GM23338 (cell line): ENCODE measurements around the gene MAD2L1BP. TPM values are rescaled to one million over a fixed set of nuclear protein-coding genes. Genes with fewer than 3 reads are reported as not detected.

ENCODE experiments used
- ATAC-seq: fragments of 200-7000 bp; cut with Tn5 transposase; 3 replicates; pipeline ENCODE4 v1.9.1; 2020
- DNase-seq: peaks from one replicate; pipeline ENCODE4 v3.0.0-alpha.2; 2015; ENCODE audit warnings: low spot score
- H2AFZ ChIP-seq: fragments of 200-600 bp; sonication (generic); 2 replicates; pipeline ENCODE4 v1.8.0; 2016; ENCODE audit warnings: antibody characterized with exemption, mild to moderate bottlenecking, moderate library complexity
- H3F3A ChIP-seq: fragments of 200-600 bp; sonication (generic); replicated peaks from 2 replicates; pipeline ENCODE4 v1.8.0; 2017; ENCODE audit warnings: antibody characterized with exemption, mixed run types, low read depth
- H3K27ac ChIP-seq: fragments of 200-600 bp; sonication (generic); 2 replicates; pipeline ENCODE4 v1.6.1; 2016; ENCODE audit warnings: low read depth
- H3K27me3 ChIP-seq: fragments of 200-600 bp; sonication (generic); 2 replicates; pipeline ENCODE4 v1.8.0; 2016; ENCODE audit warnings: mild to moderate bottlenecking, mixed run types, moderate library complexity; ENCODE audit not compliant: insufficient read depth
- H3K36me3 ChIP-seq: fragments of 200-600 bp; sonication (generic); 2 replicates; pipeline ENCODE4 v1.8.0; 2016; ENCODE audit warnings: mild to moderate bottlenecking; ENCODE audit not compliant: insufficient read depth
- H3K4me1 ChIP-seq: fragments of 200-600 bp; sonication (generic); 2 replicates; pipeline ENCODE4 v1.8.0; 2016; ENCODE audit warnings: mild to moderate bottlenecking, moderate library complexity; ENCODE audit not compliant: insufficient read depth
- H3K4me2 ChIP-seq: fragments of 200-600 bp; sonication (generic); 2 replicates; pipeline ENCODE4 v1.7.1; 2017; ENCODE audit warnings: mixed run types
- H3K4me3 ChIP-seq: fragments of 200-600 bp; sonication (generic); 2 replicates; pipeline ENCODE4 v1.6.1; 2016; ENCODE audit warnings: mixed run types
- H3K79me2 ChIP-seq: fragments of 200-600 bp; sonication (generic); replicated peaks from 2 replicates; pipeline ENCODE4 v1.8.0; 2017; ENCODE audit warnings: mild to moderate bottlenecking; ENCODE audit not compliant: insufficient read depth
- H3K9me2 ChIP-seq: fragments of 200-600 bp; sonication (generic); 2 replicates; pipeline ENCODE4 v1.8.0; 2017; ENCODE audit not compliant: insufficient read depth
- H4K20me1 ChIP-seq: fragments of 200-600 bp; sonication (generic); replicated peaks from 2 replicates; pipeline ENCODE4 v1.8.0; 2017; ENCODE audit warnings: mild to moderate bottlenecking; ENCODE audit not compliant: insufficient read depth
- H3K27ac Mint-ChIP-seq: 2 replicates; pipeline ENCODE4 v1.8.0; 2020; ENCODE audit warnings: inconsistent platforms, mild to moderate bottlenecking, moderate library complexity, mixed read lengths
- H3K27me3 Mint-ChIP-seq: 3 replicates; pipeline ENCODE4 v1.8.0; 2022; ENCODE audit warnings: low read depth, mild to moderate bottlenecking, moderate library complexity, mixed read lengths, inconsistent platforms; ENCODE audit not compliant: insufficient read depth, poor library complexity
- H3K36me3 Mint-ChIP-seq: 3 replicates; pipeline ENCODE4 v1.8.0; 2021; ENCODE audit warnings: low read depth, mild to moderate bottlenecking, inconsistent platforms, moderate library complexity, mixed read lengths
- H3K4me1 Mint-ChIP-seq: 3 replicates; pipeline ENCODE4 v1.8.0; 2020; ENCODE audit warnings: mild to moderate bottlenecking, inconsistent platforms, mixed read lengths
- H3K4me3 Mint-ChIP-seq: 3 replicates; pipeline ENCODE4 v1.8.0; 2021; ENCODE audit warnings: moderate library complexity, mild to moderate bottlenecking, inconsistent platforms, mixed read lengths
- H3K9me3 Mint-ChIP-seq: 3 replicates; pipeline ENCODE4 v1.8.0; 2020; ENCODE audit warnings: moderate library complexity, mild to moderate bottlenecking, inconsistent platforms, mixed read lengths
- EZH2 ChIP-seq: fragments of 200-600 bp; sonication (generic); IDR thresholded peaks from one replicate; pipeline ENCODE4 v1.8.0; 2017; ENCODE audit warnings: antibody characterized with exemption, mild to moderate bottlenecking, low read depth; ENCODE audit not compliant: unreplicated experiment
- NANOG ChIP-seq: IDR thresholded peaks from 2 replicates; pipeline ENCODE4 v1.6.1; 2016; ENCODE audit warnings: antibody characterized with exemption, borderline replicate concordance
- ZNF331 ChIP-seq: fragments of 250-450 bp; sonication (Bioruptor Pico); IDR thresholded peaks from 2 replicates; pipeline ENCODE4 v1.5.0; 2020; ENCODE audit warnings: low read depth, mild to moderate bottlenecking, moderate library complexity
- polyA plus RNA-seq: library from polyadenylated mRNA; unstranded; fragments of >200 nt; fragmentation: Nextera tagmentation; extraction: Ambion mirVana; gene quantifications from 2 replicates; pipeline ENCODE4 v1.2.1, GENCODE V29; 2016
- total RNA-seq: library from RNA; depleted of rRNA; stranded (reverse); fragments of >200 nt; shearing (Covaris generic); gene quantifications from 2 replicates; pipeline ENCODE4 v1.2.3, GENCODE V29; 2014
- TF ChIP-seq, protein P1 (sequence below), 2 experiments: fragments of 200-600 bp in 1 of 2; sonication (generic) in 1 of 2; conservative IDR thresholded peaks; 2 replicates each; pipeline versions ENCODE4 v1.5.1 to v1.6.1; 2016 to 2017; ENCODE audit warnings: antibody characterized with exemption in 2 of 2, low read depth in 2 of 2, mild to moderate bottlenecking in 2 of 2, moderate library complexity in 1 of 2
- TF ChIP-seq, protein P2 (sequence below): IDR thresholded peaks from one replicate; pipeline ENCODE4 v1.6.1; 2018; ENCODE audit warnings: antibody characterized with exemption; ENCODE audit not compliant: unreplicated experiment

MAD2L1BP gene
- total and polyA plus RNA-seq, 2 experiments from 2014 or later, result 26.6 to 51.7 TPM

DNA sequence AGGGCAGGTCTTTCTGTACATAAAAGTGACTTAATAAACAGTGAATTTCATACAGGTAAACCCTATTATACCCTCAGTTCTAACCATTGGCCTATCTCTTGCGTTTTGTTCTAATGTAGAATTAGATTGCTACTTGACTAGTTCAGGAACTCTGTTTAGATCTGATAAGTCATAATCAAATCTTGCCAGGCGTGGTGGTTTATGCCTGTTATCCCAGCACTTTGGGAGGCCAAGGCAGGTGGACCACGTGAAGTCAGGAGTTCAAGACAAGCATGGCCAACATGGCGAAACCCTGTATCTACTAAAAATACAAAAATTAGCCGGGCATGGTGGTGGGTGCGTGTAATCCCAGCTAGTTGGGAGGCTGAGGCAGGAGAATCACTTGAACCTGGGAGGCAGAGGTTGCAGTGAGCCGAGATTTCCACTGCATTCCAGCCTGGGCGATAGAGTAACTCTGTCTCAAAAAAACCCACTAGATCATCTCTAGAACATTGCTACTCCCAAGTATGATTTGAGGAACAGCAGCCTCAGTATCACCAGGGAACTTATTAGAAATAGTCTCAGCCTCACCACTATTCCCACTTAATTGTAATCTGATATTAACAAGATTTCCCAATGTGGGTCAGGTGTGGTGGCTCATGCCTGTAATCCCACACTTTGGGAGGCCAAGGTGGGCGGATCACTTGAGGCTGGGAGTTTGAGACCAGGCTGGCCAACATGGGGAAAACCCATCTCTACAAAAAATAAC is 18.7 kb upstream of the MAD2L1BP start:
- H2AFZ ChIP-seq, result no peak overlapping the region
- no peaks in the 10 kb centered on the region for H3K27me3 ChIP-seq
- Mint-ChIP-seq H3K27me3 (no peaks in the 10 kb centered on the region), H3K4me1 (no peaks in the 10 kb centered on the region), H3K27ac (no peak overlapping the region), H3K4me3 (no peak overlapping the region), H3K36me3 (peaks cover 17% of the 10 kb centered on the region), H3K9me3 (no peaks in the 10 kb centered on the region)
- H3K4me1 ChIP-seq, result no peaks in the 10 kb centered on the region
- no peak overlapping the region for H3K4me3 ChIP-seq
- DNase-seq, result no peak
- peaks cover 4% of the 10 kb centered on the region; the same call in 1 of the 2 replicates for H3F3A ChIP-seq
- no peaks in the 10 kb centered on the region for H3K79me2 ChIP-seq
- H4K20me1 ChIP-seq, result no peaks in the 10 kb centered on the region
- H3K27ac ChIP-seq, result no peak overlapping the region
- H3K4me2 ChIP-seq, result no peak overlapping the region
- H3K9me2 ChIP-seq, result no peaks in the 10 kb centered on the region
- peaks cover 8% of the 10 kb centered on the region; the same call in 1 of the 2 replicates for H3K36me3 ChIP-seq
- ATAC-seq, result no peak
- TF ChIP-seq, protein P1, sequence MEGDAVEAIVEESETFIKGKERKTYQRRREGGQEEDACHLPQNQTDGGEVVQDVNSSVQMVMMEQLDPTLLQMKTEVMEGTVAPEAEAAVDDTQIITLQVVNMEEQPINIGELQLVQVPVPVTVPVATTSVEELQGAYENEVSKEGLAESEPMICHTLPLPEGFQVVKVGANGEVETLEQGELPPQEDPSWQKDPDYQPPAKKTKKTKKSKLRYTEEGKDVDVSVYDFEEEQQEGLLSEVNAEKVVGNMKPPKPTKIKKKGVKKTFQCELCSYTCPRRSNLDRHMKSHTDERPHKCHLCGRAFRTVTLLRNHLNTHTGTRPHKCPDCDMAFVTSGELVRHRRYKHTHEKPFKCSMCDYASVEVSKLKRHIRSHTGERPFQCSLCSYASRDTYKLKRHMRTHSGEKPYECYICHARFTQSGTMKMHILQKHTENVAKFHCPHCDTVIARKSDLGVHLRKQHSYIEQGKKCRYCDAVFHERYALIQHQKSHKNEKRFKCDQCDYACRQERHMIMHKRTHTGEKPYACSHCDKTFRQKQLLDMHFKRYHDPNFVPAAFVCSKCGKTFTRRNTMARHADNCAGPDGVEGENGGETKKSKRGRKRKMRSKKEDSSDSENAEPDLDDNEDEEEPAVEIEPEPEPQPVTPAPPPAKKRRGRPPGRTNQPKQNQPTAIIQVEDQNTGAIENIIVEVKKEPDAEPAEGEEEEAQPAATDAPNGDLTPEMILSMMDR (conservative IDR thresholded peaks at IDR 0.05; ENCODE audit: low read depth in 2 of 2), result no peak
- TF ChIP-seq NANOG, result no peak
- TF ChIP-seq, protein P2, sequence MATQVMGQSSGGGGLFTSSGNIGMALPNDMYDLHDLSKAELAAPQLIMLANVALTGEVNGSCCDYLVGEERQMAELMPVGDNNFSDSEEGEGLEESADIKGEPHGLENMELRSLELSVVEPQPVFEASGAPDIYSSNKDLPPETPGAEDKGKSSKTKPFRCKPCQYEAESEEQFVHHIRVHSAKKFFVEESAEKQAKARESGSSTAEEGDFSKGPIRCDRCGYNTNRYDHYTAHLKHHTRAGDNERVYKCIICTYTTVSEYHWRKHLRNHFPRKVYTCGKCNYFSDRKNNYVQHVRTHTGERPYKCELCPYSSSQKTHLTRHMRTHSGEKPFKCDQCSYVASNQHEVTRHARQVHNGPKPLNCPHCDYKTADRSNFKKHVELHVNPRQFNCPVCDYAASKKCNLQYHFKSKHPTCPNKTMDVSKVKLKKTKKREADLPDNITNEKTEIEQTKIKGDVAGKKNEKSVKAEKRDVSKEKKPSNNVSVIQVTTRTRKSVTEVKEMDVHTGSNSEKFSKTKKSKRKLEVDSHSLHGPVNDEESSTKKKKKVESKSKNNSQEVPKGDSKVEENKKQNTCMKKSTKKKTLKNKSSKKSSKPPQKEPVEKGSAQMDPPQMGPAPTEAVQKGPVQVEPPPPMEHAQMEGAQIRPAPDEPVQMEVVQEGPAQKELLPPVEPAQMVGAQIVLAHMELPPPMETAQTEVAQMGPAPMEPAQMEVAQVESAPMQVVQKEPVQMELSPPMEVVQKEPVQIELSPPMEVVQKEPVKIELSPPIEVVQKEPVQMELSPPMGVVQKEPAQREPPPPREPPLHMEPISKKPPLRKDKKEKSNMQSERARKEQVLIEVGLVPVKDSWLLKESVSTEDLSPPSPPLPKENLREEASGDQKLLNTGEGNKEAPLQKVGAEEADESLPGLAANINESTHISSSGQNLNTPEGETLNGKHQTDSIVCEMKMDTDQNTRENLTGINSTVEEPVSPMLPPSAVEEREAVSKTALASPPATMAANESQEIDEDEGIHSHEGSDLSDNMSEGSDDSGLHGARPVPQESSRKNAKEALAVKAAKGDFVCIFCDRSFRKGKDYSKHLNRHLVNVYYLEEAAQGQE, result no peak
- TF ChIP-seq EZH2, result no peak

DNA sequence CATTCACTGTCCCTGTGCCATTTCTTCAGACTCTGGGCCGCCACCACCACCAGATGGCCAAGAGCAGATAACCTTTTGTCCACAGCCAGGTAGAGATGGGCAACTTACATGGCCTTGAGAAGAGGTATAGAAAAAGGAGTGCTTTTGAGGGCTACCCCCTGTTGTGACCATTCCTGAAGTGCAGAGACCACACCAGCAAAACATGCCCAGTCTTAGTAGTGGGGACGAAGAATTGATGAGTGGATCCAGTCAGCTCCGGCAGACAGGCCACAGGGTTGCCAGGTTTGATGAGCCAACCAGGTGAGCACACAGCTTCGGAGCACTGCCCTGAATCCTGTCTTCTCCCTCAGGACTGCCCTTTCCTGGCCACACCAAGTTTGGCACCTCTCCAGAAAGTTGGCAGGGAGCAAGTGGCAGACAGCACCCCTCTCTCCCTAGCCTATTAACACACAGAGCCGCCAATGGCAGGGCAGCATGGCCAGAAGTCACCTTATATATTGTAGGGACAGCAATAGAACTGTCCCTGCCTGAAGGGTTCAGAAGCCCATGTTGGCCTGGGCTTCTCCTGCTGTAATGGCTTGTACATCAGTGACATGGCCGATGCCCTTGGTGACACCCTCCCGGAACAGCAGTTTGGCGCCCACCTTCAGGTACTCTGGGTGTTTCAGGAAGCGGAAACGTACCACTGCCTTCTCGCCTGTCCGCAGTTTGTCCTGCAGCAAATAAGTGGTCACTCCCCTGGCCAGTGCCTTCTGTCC is 14.4 kb upstream of the MAD2L1BP start:
- no peaks in the 10 kb centered on the region for H3K9me2 ChIP-seq
- no peaks in the 10 kb centered on the region; the same call in 1 of the 2 replicates for H4K20me1 ChIP-seq
- no peak overlapping the region for H2AFZ ChIP-seq
- peaks cover 15% of the 10 kb centered on the region for H3K36me3 ChIP-seq
- ATAC-seq, result no peak
- no peak for DNase-seq
- H3K4me2 ChIP-seq, result no peak overlapping the region
- Mint-ChIP-seq H3K27ac (no peak overlapping the region), H3K27me3 (peaks cover 4% of the 10 kb centered on the region), H3K36me3 (peaks cover 56% of the 10 kb centered on the region), H3K9me3 (no peaks in the 10 kb centered on the region), H3K4me1 (no peaks in the 10 kb centered on the region; the same call in 2 of the 3 replicates), H3K4me3 (no peak overlapping the region)
- no peaks in the 10 kb centered on the region for H3K27me3 ChIP-seq
- no peaks in the 10 kb centered on the region; the same call in 1 of the 2 replicates for H3K79me2 ChIP-seq
- peaks cover 4% of the 10 kb centered on the region; the same call in 1 of the 2 replicates for H3F3A ChIP-seq
- no peaks in the 10 kb centered on the region for H3K4me1 ChIP-seq
- H3K27ac ChIP-seq, result no peak overlapping the region
- H3K4me3 ChIP-seq, result no peak overlapping the region
- TF ChIP-seq, protein P1 (conservative IDR thresholded peaks at IDR 0.05; ENCODE audit: low read depth in 2 of 2), result no peak
- TF ChIP-seq ZNF331 (CRISPR knock-in tag), result no peak
